Raji (cell line): ENCODE results near the gene MYOM1.

Experiments used
- POLR2A ChIP-seq: IDR thresholded peaks from 2 replicates; pipeline ENCODE4 v1.6.1; 2011; ENCODE audit warnings: low read depth, low read length, control low read depth; ENCODE audit not compliant: insufficient read depth

MYOM1 gene

DNA sequence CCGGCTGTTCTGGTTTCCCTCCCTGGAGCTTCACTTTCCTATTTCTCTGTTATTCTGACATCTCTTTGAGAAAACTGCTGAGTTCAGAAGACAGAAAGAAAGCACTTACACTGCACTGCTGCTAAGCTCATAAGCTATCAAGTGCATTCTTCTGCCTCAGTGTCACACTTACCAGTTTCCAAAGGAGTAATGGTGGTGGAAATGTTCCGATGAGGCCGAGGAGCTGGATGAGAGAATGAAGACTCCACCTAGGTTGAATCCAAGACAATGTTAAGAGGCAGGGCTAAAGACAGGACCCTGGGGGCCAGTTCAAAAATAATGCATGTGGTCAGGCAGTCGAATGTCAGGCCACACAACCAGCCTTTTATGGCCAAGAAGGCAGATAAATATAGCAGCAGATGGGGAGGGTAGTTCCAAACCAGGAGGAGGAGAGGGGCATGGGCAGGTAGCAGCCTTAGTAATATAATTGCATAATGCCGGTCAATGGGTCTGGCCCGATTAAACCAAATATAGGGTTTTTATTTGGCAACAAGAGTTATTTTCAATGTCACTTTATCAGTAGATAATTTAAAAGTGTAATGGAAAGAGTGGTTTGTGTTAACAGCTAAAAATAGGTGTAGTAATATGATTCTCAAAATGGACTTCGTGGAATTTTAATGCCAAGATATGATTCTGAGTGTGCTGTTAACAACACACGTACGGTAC is at the start of gene MYOM1:
TSS of gene MYOM1 (minus strand) at position 338 of the 705 bp plus-strand sequence. CDS start 4,745 bp downstream, outside the sequence.
- TF ChIP-seq POLR2A, result no peak

DNA sequence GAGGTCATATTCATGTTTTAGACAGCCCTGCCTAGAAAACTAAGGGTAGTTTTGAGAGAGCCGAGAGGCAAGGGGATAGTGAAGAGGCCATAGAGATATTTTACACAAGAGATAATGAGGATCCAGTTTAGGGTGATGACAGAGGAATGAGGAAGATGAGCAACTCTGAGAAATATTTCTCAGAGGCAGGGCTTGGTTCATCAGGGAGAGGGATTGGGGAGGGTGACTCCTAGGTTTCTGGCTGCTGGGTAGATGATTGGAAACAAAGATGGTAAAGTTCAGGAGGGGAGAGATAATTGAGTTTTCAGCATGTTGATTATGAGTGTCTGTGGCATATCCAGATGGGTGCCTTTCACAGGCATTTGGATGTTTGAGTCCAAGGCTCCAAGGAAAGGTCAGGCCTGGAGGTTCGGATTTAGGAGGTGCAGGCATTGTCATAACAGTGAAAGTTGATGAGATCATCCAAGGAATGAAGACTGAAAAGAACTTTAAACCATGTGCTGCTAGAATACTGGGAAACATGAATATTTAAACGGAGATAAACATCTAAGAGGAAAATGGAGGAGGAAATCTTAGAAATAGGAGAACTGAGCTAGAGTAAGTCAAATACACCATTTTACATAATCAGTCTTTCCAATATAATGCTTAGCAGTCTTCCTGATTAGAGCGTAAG is 49.6 kb upstream of the MYOM1 start:
- TF ChIP-seq POLR2A, result no peak

DNA sequence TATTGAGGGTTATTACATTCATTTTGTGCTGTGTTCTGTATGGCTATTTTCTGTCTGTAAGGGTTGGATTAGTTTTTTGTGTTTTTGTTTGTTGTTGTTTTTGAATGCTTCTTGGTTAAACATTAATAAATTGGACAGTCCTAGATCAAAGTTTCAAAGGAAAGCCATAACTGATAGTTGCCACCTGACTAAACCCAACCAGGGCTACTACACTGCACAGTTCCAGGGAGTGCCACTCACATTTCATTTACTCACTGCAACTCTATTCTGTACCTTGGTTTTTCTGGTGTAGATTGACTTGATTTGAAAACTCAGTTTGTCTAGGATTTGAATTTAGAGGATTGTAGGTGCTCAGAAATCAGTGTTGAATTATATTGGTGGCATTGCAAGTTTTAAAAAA is 48.5 kb upstream of the MYOM1 start:
- TF ChIP-seq POLR2A, result no peak

DNA sequence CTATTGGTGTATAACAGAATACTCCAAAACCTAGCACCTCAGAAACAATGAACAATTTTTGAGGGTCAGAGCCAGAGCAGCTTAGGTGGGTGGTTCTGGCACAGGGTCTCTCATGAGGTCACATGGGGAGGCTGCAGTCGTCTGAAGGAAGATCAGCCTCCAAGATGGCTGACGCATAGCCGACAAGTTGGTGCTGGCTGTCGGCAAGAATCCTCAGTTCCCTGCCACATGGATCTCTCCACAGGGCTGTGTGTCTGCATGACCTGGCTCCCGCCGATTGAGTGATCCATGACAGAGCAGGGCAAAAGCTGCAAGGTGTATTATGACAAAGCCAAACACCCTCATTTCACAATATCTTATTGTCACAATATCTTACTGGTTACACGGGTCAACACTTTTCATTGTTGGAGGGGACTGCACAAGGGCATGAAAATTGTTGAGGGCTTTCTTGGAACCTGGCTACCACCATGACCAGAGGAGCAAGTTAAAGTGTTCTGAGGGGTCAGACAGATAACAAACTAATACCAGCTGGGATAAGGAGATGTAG is 46.4 kb upstream of the MYOM1 start:
- no peak for TF ChIP-seq POLR2A

DNA sequence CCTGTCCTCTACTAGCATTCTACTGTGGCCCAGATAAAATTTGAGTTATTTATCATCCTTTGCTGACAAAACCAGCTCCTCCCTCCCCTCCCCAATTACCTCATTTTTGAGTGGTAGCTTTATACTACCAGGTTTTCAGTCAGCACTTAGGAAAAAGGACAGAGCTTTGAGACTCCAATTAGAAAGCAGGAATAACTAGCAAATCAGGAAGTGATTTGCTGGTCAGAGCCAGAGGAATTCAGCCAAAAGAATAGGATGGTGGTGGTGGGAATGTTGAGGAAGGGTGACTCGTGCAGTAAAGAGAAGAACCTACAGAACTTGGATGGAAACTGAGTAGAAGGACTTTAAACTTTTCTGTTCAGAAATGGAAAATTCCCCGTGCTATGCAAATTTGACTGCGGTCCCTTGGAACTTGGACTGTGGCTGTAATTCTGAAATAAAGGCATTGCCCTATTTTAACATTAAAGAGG is 45.8 kb upstream of the MYOM1 start:
- TF ChIP-seq POLR2A, result no peak

DNA sequence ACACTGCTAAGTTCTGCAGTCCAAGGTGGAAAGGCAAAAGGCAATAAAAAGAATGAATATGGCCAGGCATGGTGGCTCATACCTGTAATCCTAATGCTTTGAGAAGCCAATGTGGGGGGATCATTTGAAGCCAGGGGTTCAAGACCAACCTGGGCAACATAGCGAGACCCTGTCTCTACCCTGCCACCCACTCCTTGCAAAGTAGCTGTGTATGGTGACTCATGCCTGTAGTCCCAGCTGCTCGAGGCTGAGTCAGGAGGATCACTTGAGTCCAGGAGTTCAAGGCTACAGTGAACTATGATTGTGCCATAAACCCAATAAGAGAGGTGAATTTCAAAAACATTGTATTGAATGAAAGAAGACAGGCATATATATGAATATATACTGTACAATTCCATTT is 44.6 kb upstream of the MYOM1 start:
- TF ChIP-seq POLR2A, result no peak

DNA sequence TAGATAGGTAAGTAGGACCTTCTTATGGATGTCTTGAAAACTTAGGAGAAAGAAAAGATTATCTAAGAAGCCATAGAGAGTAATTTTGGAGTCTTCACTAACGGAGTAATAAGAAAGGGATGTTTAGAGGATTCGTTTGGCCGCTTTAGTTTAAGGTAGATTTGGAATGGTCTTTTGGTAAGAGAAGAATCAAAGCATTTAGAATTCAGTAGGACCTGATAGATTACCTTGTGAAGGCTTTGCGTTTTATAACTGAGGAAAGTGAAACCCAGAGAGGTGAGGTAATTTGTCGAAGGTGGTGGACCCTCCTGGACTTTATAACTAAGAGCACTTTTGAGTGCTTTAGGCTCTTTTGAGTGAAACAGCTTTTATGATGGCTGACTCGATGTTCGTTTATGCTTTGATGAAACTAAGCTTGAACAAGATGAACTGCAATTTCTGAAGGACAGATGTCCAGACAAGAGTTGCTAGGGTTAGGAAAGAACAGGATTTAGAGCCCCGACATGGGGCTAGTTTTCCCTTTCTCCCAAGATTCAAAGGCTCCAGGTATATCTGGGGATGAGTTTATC is 43.4 kb upstream of the MYOM1 start:
- TF ChIP-seq POLR2A, result no peak

DNA sequence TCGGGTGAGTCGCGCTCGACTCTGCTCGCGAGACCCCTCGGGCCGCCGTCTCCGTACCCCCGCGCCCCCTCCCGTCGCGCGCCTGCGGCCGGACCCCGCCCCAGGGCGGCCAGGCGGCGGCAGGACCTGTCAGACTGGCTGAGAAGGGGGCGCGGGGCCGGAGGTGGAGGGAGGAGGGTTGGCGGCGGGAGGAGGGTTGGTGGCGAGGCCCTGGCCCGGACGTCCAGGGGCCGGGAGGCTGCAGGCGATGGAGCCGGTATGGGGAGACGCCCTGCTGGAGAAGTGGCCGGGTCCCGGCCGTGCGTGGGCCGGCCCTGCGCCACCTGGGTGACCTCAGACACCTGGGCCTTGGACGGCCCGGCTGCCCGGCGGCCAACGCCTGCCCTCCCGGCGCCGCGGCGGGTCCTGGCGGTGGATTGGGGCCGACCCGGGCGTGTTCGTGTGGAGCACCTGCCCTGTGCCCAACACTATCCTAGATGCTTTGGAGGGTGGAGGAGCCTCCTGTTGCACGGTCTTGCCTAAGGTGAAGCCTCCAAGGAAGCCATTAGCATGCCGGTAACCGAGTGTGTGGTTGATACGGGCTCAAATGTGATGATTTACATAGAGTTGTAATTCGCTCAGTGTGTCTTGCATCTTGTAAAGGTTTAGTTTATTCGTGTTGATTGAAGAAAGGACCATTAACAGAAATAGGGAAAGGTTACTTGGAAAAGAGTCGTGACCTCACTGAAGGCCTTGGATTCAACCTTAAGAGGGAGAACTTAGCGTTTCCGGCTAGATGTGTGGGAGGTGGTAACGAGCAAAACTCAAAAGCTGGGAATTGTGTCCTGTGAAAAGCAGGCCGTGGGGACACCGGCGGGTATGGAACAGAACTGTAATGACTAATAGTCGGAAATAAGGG is 42.7 kb upstream of the MYOM1 start:
- TF ChIP-seq POLR2A, result no peak

DNA sequence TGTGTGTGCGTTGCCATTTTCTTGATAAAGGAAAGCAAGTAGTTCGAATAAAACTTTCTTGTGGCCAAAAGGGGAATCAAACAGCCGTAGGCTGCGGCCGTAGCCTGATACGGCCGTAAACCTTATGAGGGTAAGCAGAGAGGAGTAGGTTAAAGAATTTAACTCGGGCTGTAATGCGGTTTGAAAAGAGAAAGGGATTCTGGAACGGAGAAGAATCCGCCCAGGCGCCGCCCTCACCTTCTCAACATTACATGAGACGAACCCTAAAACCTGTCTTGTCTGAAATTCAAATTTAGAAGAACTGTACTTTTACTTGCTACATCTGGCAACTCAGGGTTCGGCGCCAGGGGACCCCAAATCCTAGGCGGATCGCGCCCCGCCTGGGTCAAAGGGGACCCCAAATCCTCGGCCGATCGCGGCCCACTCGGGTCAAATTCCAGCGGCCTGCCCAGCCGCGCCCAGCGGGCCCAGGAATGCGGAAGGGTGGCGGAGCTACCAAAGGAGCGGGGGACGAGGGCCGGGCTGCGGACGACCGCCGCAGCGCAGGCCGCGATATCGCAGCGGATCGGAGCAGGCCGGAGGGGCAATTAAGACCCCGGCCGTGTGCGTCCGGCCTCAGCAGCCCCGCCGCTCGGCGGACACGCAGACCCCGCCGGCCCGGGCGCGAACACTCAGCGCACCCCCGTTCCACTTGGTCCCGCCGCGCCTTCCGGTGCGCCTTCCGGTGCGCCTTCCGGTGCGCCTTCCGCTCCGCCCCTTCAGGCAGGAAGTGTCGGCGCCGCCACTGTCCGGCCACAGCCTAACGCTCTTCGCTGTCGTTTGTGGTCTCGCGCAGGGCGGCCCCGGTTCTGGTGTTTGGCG is 41.8 kb upstream of the MYOM1 start, which contains the start of gene MYL12B:
TSS of gene MYL12B (plus strand) at position 761 of the 861 bp plus-strand sequence. CDS start 10,766 bp downstream, outside the sequence.
- peak; percentile 74 for TF ChIP-seq POLR2A

DNA sequence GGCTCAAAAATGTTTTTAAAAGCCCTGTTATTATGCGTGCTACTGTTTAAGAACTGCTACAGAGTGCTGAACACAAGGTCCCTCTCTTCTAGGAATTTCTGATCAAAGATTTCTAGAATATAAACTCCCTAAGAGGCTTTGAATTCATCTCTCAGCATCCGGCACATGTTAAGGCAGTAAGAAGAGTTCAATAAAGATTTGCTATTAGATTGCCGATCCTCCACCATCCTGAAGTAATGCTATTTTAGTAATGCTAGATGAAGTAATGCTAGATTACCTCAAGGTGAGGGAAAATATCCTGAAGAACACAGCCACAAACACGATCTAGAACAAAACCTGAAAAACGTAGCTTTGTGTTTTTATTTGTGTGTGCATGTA is 41.2 kb upstream of the MYOM1 start:
- TF ChIP-seq POLR2A, result no peak

DNA sequence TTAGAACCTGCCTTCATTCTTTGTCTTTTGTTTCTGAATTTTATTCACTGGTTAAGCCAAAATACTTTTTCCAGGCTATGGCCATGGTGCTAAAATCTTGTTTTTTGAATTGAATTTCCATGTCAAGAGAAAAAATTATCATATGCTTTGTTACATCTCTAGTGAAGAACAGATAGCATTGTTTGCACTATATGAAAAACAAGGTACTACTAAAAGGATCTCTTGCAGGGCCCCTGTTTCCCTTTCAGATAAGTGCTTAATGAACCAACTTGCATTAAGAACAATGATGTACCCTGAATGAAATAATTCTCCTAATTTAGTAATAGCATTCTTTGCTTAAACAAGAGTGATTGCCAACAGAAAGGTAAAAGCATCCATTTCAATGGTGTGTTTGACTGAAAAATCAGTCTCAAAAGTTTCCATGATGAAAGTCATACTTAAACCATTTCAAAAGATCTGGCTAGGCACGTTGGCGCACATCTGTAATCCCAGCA is 37.9 kb upstream of the MYOM1 start:
- TF ChIP-seq POLR2A, result no peak

DNA sequence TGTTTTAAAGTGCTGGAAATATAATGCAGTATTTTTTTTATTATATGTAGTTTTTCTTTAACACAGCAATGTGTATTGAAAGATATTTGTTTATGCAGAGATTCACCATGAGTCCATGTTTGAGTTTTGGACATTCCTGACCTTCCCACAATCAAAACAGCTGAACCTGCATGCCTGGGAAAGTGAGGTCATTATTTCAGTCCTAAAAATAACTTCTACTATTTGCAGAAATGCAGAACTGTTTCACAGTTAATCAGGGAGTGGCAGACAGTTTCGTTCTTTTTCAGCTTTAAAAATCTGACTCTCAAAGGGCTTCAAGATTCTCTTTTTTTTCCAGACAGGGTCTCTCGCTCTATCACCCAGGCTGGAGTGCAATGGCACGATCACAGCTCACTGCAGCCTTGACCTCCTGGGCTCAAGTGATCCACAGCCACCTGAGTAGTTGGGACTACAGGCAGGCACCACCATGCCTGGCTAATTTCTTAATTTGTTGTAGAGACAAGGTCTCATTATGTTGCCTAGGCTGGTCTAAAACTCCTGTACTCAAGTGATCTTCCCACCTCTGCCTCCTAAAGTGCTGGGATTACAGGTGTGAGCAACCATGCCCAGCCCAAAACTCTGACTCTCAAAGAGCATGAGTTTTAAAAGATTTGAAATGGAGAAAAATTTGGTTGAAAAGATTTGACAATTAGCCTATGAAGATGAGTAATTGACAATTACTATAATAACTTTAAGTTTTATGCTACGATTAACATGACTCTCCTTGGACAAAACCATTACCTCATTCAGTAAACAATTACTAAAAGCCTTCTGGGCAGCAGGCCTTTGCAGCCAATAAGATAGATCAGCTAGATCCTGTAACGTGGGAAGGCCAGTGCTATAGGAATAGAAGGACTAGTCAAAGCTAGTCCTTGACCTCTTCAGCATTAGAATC is 37.2 kb upstream of the MYOM1 start:
- no peak for TF ChIP-seq POLR2A
